Fibroblast of lung (primary cell): ENCODE results near the gene CIB2.

Experiments
- EZH2 ChIP-seq: IDR thresholded peaks from 2 replicates; pipeline ENCODE4 v1.5.1; 2012; ENCODE audit warnings: low read length, control low read depth, mild to moderate bottlenecking; ENCODE audit errors: missing control alignments
- TF ChIP-seq, protein P1 (sequence below), 2 donors: IDR thresholded peaks in 1 of 2; conservative IDR thresholded peaks in 1 of 2; 1 replicate in 1 of 2; 2 replicates in 1 of 2; pipeline ENCODE4 v1.5.1; 2011 to 2012; ENCODE audit warnings: low read length in 2 of 2, control low read depth in 1 of 2, inconsistent platforms in 1 of 2, low read depth in 1 of 2, mild to moderate bottlenecking in 1 of 2

DNA sequence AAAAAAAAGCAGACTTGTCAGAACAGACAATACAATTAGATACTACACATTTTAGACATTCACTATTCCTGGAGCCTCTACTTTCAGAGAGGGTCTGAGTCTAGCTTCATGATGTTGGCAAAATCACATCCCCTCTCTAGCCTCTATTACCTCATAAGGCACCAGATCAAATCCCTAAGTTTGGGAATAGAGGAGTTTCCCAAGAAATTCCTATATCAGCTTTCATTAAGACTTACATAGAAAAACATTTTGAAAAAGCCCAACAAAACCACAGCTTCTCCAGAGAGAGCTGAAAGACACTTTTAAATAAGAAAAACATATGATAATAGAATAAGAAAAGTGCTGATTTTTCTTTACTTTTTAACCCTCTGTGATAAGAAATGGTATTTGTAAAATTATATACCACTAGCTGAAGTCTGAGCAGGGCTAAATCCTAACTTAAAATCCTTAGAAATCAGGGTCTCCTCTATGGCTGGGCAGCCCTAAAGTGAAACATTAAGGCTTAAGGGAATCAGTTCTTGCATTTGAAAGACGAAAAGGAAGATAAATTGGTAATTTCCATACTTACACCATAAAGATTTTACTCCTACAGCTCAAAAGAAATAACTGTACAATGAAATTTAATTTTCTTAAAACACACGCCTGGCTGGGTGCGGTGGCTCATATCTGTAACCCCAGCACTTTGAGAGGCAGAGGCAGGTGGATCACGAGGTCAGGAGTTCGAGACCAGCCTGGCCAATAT, 58.0 kb downstream of the CIB2 start:
- TF ChIP-seq, protein P1, sequence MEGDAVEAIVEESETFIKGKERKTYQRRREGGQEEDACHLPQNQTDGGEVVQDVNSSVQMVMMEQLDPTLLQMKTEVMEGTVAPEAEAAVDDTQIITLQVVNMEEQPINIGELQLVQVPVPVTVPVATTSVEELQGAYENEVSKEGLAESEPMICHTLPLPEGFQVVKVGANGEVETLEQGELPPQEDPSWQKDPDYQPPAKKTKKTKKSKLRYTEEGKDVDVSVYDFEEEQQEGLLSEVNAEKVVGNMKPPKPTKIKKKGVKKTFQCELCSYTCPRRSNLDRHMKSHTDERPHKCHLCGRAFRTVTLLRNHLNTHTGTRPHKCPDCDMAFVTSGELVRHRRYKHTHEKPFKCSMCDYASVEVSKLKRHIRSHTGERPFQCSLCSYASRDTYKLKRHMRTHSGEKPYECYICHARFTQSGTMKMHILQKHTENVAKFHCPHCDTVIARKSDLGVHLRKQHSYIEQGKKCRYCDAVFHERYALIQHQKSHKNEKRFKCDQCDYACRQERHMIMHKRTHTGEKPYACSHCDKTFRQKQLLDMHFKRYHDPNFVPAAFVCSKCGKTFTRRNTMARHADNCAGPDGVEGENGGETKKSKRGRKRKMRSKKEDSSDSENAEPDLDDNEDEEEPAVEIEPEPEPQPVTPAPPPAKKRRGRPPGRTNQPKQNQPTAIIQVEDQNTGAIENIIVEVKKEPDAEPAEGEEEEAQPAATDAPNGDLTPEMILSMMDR (conservative IDR thresholded peaks at IDR 0.05 in 1 of 2, IDR thresholded peaks at IDR 0.05 in 1 of 2; ENCODE audit: low read depth in 1 of 2, low read length in 2 of 2): no peak
- no peak for TF ChIP-seq EZH2
